ENCODE results near the gene CDKAL1. TPM values are rescaled to one million over a fixed set of nuclear protein-coding genes. Genes with fewer than 3 reads are reported as not detected.
A peak's percentile ranks its signal among the peaks of the same experiment; 100 is the strongest.

CDKAL1 gene
- total and polyA plus RNA-seq, 9 of the 15 experiments (the other 6 are each of a cell fraction or from before 2014, with no cell fraction given), result 11.2 to 36.3 (median 20.1) TPM

DNA sequence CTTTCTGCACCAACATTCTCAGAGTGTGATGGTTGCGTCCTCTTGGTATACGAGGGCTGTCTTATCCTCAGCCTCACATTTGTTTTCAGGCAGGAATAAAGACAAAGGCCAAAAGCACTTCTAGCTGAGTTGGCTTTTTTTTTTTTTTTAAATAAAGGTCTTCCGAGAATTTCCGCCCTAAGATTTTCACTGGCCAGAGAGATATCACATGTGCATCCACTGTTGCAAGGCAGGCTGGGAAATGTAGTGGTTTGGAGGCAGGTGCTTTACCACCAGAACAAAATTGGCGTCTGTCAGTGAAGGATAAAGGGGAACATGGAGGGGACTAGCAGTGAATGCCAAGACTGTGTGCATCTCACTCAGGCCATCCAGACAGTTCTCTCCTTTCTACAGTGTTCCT, 724.4 kb downstream of the CDKAL1 start (continued):
- TF ChIP-seq, protein P1, sequence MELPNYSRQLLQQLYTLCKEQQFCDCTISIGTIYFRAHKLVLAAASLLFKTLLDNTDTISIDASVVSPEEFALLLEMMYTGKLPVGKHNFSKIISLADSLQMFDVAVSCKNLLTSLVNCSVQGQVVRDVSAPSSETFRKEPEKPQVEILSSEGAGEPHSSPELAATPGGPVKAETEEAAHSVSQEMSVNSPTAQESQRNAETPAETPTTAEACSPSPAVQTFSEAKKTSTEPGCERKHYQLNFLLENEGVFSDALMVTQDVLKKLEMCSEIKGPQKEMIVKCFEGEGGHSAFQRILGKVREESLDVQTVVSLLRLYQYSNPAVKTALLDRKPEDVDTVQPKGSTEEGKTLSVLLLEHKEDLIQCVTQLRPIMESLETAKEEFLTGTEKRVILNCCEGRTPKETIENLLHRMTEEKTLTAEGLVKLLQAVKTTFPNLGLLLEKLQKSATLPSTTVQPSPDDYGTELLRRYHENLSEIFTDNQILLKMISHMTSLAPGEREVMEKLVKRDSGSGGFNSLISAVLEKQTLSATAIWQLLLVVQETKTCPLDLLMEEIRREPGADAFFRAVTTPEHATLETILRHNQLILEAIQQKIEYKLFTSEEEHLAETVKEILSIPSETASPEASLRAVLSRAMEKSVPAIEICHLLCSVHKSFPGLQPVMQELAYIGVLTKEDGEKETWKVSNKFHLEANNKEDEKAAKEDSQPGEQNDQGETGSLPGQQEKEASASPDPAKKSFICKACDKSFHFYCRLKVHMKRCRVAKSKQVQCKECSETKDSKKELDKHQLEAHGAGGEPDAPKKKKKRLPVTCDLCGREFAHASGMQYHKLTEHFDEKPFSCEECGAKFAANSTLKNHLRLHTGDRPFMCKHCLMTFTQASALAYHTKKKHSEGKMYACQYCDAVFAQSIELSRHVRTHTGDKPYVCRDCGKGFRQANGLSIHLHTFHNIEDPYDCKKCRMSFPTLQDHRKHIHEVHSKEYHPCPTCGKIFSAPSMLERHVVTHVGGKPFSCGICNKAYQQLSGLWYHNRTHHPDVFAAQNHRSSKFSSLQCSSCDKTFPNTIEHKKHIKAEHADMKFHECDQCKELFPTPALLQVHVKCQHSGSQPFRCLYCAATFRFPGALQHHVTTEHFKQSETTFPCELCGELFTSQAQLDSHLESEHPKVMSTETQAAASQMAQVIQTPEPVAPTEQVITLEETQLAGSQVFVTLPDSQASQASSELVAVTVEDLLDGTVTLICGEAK (IDR thresholded peaks at IDR 0.05), result peak; percentile 92
- TF ChIP-seq, protein P1 (CRISPR knock-in tag; IDR thresholded peaks at IDR 0.05), result peak; percentile 48; the same call in 1 of the 2 replicates
- no peak for TF ChIP-seq PRMT5 (CRISPR knock-in tag; IDR thresholded peaks at IDR 0.05)
- TF ChIP-seq L3MBTL2 (IDR thresholded peaks at IDR 0.05), result peak; percentile 51
- TF ChIP-seq RREB1 (CRISPR knock-in tag; IDR thresholded peaks at IDR 0.05), result no peak; the same call in 1 of the 2 replicates
- TF ChIP-seq ZBTB7A (IDR thresholded peaks at IDR 0.05; ENCODE audit: borderline replicate concordance, control insufficient read depth, low read depth, low read length), result no peak
- no peak for TF ChIP-seq IFI16 (CRISPR knock-in tag; IDR thresholded peaks at IDR 0.05)
- 0 out of 2 replicates have a peak, but pooled peaks have one; percentile 19 for TF ChIP-seq TEAD4 (IDR thresholded peaks at IDR 0.05; ENCODE audit: low read length)
- TF ChIP-seq TEAD4 (CRISPR knock-in tag; IDR thresholded peaks at IDR 0.05; ENCODE audit: borderline replicate concordance), result no peak
- TF ChIP-seq ZNF224 (CRISPR knock-in tag; IDR thresholded peaks at IDR 0.05), result no peak

Measured in K562 (cell line).